GM21423 (cell line): Measurements from ENCODE around the gene HS3ST5.
"Not testable (repeated sequence)": the region's sequence is repeated elsewhere in the genome, so short reads cannot be mapped to it uniquely, and the experiment has no call there.

ENCODE experiments used
- ATAC-seq: cut with Tn5 transposase; IDR thresholded peaks from one replicate; pipeline ENCODE4 v1.9.1; 2021; ENCODE audit warnings: mild to moderate bottlenecking, moderate library complexity; ENCODE audit not compliant: unreplicated experiment

The HS3ST5 gene

GRCh38 chr6:114101255-114101654 lies 241.6 kb downstream of the HS3ST5 start:
- no peak for ATAC-seq

GRCh38 chr6:114100215-114100994 lies 242.4 kb downstream of the HS3ST5 start:
- ATAC-seq: no peak

GRCh38 chr6:114096561-114097172 lies 246.2 kb downstream of the HS3ST5 start:
- ATAC-seq: no peak

DNA sequence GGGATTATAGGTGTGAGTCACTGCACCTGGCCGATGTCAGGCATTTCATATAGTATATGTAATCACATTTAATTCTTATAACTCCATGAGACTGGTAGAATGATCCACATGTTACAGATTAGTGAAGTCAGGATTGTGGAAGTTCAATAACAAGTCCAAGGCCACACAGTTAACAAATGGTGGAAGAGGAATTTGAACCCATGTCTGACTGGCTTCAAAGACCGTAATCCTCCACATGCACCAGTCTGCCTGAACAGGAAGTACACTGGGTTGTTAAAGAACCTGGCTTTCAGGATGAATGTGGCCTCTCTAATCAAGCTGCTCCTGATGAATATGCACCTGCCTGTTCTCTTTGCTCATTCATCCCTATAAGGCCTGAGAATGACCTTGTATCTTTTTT lies 249.9 kb downstream of the HS3ST5 start:
- no peak for ATAC-seq

- no peak for ATAC-seq
These were observed 252.2 kb downstream of the HS3ST5 start for GRCh38 chr6:114090626-114091025.

DNA sequence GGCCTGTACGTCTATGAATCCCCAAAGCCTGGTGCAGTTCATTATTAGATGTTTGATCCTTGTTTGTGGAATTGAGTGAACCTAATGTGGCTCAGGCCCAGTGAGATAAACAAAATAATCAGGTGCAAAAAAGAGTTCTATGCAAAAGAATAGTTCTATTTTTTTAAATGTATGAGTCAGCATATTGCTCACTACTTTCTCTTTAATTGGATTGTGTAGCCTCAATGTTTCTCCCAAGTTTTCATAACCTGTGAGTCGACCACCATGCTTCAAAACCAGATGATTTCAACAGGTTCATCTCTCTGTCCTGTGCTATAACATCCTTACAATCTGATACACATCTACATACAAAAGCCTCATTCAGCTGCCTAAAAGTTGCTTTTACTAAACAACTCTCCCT lies 255.3 kb downstream of the HS3ST5 start:
- ATAC-seq: no peak

GRCh38 chr6:114085211-114085610 lies 257.6 kb downstream of the HS3ST5 start:
- no peak for ATAC-seq

DNA sequence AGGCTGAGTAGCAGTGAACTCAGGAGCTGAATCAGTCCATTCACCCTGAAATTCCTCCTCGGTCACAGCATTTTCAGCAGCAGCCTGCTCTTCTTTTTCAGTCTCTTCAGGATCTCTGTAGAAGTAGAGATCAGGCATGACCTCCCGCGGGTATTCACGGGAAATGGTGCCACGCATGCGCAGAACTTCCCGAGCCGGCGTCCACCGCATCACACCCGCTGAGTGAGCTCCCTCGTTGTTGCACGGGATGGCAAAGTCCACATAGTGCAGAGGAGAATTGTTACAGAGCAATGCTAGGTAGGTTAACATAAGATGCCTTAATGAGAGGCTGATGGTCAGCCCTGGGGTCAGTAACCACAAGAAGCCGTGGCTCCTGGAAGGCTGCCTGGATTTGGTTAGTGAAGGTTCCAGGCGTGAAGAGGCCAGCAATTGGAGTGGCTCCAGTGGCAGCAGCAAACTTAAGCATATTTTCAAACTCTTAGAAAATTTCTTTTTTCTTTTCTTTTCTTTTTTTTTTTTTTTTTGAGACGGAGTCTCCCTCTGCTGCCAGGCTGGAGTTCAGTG lies 258.4 kb downstream of the HS3ST5 start:
- ATAC-seq: no peak

DNA sequence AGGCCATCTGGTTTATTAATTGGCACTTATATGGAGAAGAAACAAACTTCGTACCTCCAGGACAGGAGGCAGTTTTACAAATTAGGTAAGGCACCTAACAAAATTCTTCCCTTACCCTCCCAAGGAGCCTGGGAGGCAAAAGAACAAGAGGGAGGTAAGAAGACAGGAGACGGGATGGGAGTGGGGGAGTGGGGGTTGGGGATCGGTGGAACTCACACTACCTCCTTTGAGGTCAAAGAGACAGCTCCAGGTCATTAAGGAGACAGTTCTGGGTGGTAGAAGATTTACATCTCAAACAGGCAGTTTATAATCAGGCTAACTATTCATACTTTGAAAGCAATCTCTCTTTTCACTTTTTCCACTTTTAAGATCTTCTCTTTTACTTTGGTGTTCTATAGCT lies 259.6 kb downstream of the HS3ST5 start:
- ATAC-seq: no peak

DNA sequence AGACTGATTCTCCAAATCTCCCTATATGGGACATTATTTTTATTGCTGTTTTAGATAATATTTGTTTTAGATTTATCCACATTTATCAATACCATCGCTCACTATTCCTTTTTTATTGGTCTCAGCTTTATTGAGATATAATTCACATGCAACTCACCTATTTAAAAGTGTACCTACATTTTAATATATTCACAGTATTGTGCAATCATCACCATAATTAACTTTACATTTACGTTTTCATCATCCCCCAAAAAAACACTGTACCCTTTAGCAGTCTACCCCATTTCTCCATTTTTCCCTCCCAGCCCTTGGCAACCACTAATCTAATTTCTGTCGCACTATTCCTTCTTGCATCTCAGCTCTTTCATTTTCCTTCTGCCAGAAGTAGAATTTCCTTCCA lies 261.1 kb downstream of the HS3ST5 start:
- ATAC-seq: no peak

DNA sequence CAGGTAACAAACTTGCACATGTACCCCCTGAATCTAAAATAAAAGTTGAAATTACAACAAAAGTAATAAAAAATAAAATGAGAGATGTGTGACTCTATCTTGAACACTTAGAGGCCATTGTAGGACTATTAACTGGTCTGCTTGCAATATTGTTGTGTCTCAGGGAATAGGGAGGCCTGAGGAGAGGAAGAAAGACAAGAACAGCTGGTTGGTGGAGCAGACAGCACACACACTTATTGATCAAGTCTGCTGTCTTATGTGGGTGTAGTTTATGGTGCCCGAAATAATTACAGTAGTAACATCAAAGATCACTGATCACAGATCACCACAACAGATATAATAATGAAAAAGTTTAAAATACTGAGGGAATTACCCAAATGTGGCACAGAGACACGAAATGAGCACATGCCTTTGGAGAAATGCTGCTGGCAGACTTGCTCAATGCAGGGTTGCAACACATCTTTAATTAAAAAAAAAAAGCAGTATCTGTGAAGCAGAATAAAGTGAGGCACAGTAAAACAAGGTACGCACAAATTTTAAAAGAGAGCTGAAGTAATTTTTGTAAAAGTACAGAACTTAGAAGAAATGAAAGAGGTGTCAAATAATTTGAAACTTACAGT lies 261.8 kb downstream of the HS3ST5 start:
- no peak for ATAC-seq

DNA sequence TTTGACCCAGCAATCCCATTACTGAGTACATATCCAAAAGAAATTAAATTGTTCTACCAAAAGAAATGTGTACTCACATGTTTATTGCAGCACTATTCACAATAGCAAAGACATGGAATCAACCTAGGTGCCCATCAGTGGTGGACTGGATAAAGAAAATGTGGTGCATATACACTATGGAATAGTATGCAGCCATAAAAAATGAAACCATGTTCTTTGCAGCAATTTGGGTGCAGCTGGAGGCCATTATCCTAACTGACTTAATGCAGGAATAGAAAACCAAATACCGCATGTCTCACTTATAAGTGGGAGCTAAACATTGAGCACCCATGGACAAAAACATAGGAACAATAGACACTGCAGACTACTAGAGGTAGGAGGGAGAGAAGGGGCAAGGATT lies 262.4 kb downstream of the HS3ST5 start:
- not testable (repeated sequence) for ATAC-seq

DNA sequence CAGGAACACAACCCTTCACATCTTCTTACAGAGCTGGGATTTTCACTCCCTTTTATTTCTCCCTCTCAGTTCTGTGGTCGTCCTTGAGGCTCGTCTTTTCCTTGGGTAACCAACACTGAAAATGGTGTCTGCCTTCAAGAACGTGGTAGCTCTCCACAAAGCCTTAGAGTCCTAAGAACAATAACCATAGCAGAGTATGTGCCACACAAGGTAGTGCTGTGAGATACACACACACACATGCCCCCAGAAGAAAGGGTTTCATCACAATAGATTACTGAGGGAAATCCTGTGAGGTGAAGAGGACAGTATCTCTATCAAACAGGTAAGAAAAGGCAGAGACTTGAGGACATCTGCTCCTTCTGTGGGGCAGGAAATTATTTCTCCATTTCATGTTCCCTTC lies 267.0 kb downstream of the HS3ST5 start:
- ATAC-seq: no peak

DNA sequence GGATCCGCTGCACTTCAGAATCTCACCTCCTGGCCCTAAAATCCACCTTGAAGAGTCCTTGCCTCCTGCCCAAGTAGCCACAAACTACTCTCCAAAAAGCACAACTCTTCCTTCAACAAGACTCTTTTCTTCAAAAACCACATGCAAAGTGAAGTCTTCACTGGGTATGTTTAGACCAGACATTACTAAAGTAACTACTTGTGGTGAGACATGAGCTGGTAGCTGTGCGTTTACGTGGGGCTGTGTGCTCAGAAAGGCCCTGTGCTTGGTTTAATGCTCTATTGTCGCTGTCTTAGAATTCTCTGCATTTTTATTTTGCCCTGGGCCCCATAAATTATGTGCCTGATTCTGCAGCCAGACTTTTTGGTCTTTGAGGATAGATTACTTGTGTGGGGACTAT lies 267.5 kb downstream of the HS3ST5 start:
- no peak for ATAC-seq

DNA sequence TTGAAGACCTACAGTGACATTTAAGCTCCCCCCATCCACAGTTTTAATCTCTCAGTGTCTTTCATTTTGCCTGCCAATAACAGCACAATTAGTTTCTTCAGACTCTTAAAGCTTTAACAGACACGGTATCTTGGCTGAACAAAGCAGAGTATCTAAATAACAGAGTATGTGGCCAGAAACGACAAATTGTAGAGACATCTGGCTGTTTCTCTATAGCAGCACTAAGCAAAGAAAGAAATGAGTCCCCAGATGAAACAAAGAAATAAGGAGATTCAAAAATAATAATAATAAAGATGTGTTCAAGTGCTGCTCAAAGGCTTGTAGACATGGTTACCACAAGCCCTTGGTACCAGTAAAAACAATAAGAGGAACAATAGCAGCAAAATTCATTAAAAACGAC lies 274.1 kb downstream of the HS3ST5 start:
- ATAC-seq: no peak

GRCh38 chr6:114068116-114068515 lies 274.7 kb downstream of the HS3ST5 start:
- no peak for ATAC-seq

GRCh38 chr6:114064862-114065261 lies 278.0 kb downstream of the HS3ST5 start:
- no peak for ATAC-seq

DNA sequence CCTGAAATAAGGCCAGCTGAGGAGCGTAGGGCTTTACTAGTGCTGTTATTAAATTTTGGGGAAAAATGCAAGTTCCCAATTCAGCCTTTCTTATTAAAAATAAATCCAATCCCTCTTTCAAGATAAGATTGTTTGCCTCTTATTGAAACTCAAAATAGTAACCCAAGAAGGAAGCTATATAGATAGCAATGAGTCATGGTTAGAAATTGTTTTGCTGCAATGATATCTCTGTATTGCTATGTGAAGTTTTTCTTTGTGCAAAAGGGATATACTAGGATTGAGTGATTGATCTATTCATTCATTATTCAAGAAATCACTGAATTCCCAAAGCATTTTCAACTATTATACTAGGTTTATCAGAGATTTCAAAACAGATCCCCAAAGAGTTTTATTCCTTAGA lies 278.9 kb downstream of the HS3ST5 start:
- no peak for ATAC-seq

GRCh38 chr6:114062199-114062598 lies 280.6 kb downstream of the HS3ST5 start:
- no peak for ATAC-seq

DNA sequence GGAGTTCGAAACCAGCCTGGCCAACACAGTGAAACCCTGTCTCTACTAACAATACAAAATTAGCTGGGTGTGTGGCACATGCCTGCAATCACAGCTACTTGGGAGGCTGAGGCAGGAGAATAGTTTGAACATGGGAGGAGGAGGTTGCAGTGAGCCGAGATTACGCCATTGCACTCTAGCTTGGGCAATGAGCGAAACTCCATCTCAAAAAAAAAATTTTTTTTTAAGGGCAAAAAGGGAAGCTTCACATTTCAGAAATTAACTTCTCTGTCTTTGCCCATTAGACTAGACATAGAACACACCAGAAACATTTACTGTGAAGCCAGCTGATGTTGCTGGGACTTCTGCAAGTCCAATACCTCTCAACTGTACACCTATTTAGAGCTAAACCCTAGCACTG lies 281.1 kb downstream of the HS3ST5 start:
- ATAC-seq: no peak

GRCh38 chr6:114061116-114061515 lies 281.7 kb downstream of the HS3ST5 start:
- no peak for ATAC-seq

- ATAC-seq: no peak
These were observed 284.4 kb downstream of the HS3ST5 start for GRCh38 chr6:114058435-114058834.
